GM21529 (cell line): ENCODE data around the gene ARPP21.

Experiments
- ATAC-seq: cut with Tn5 transposase; IDR thresholded peaks from one replicate; pipeline ENCODE4 v1.9.1; 2021; ENCODE audit not compliant: unreplicated experiment

Gene ARPP21

GRCh38 chr3:35674451-35675109 lies 35.3 kb downstream of the ARPP21 start:
- ATAC-seq = no peak

- ATAC-seq = no peak
Measured at GRCh38 chr3:35675206-35675605, 35.9 kb downstream of the ARPP21 start.

GRCh38 chr3:35675621-35676020 lies 36.3 kb downstream of the ARPP21 start:
- no peak for ATAC-seq

GRCh38 chr3:35677797-35678196 lies 38.5 kb downstream of the ARPP21 start:
- ATAC-seq = no peak

- ATAC-seq = no peak
Measured at GRCh38 chr3:35678643-35679161, 39.4 kb downstream of the ARPP21 start.

GRCh38 chr3:35679409-35680080 lies 40.2 kb downstream of the ARPP21 start:
- no peak for ATAC-seq

- ATAC-seq = no peak
Measured at GRCh38 chr3:35680866-35681650, 41.7 kb downstream of the ARPP21 start.

GRCh38 chr3:35685153-35685552 lies 45.8 kb downstream of the ARPP21 start:
- no peak for ATAC-seq

- ATAC-seq = no peak
Measured at GRCh38 chr3:35688826-35689225, 49.5 kb downstream of the ARPP21 start.

GRCh38 chr3:35690271-35690670 lies 50.9 kb downstream of the ARPP21 start:
- no peak for ATAC-seq

- no peak for ATAC-seq
Measured at GRCh38 chr3:35705904-35706303, 66.6 kb downstream of the ARPP21 start.

GRCh38 chr3:35707904-35708303 lies 68.6 kb downstream of the ARPP21 start:
- no peak for ATAC-seq

- no peak for ATAC-seq
Measured at GRCh38 chr3:35708394-35709271, 69.3 kb downstream of the ARPP21 start.

- no peak for ATAC-seq
Measured at GRCh38 chr3:35709691-35710090, 70.4 kb downstream of the ARPP21 start.

GRCh38 chr3:35710554-35710953 lies 71.2 kb downstream of the ARPP21 start:
- no peak for ATAC-seq

- no peak for ATAC-seq
Measured at GRCh38 chr3:35718921-35719320, 79.6 kb downstream of the ARPP21 start.

- no peak for ATAC-seq
Measured at GRCh38 chr3:35721628-35722027, 82.3 kb downstream of the ARPP21 start.

- no peak for ATAC-seq
Measured at GRCh38 chr3:35722902-35723301, 83.6 kb downstream of the ARPP21 start.

GRCh38 chr3:35723480-35724097 lies 84.3 kb downstream of the ARPP21 start:
- ATAC-seq = no peak

- no peak for ATAC-seq
Measured at GRCh38 chr3:35724106-35724505, 84.8 kb downstream of the ARPP21 start.
